H1 (cell line): Measurements from ENCODE around the gene TMED4. TPM values are rescaled to one million over a fixed set of nuclear protein-coding genes. Genes with fewer than 3 reads are reported as not detected.
A peak's percentile ranks its signal among the peaks of the same experiment; 100 is the strongest.

Experiments used
- CTCF ChIA-PET: fragments of 300-600 bp; sonication (Branson Sonifier 250); formaldehyde crosslinking; loops from one replicate; lab custom pipeline; 2021; ENCODE audit not compliant: partially characterized antibody; lab: Charles Lee
- POLR2A ChIA-PET: fragments of 300-600 bp; sonication (Branson Sonifier 250); formaldehyde crosslinking; loops from one replicate; lab custom pipeline; 2021; ENCODE audit warnings: inconsistent platforms; ENCODE audit not compliant: partially characterized antibody; lab: Charles Lee
- DNase-seq, 2 experiments: peaks; one replicate each; pipeline versions ENCODE4 v3.0.0 to v3.0.0-alpha.2; 2010 to 2022; ENCODE audit warnings: low spot score in 2 of 2, low read depth in 1 of 2, mixed read lengths in 1 of 2
- FAIRE-seq: peaks from 2 replicates; lab custom pipeline; 2011; peaks lifted over from hg19 to GRCh38; lab: Jason Lieb, UNC
- H2AFZ ChIP-seq: 2 replicates; pipeline ENCODE4 v1.8.1; 2012; ENCODE audit warnings: low read length, inconsistent platforms
- H2AK5ac ChIP-seq: 2 replicates; pipeline ENCODE4 v1.6.1; 2013; ENCODE audit warnings: low read depth, low read length
- H2BK120ac ChIP-seq: replicated peaks from 2 replicates; pipeline ENCODE3; 2013; ENCODE audit warnings: low read depth, low read length, inconsistent platforms
- H2BK12ac ChIP-seq: 2 replicates; pipeline ENCODE4 v1.6.1; 2013; ENCODE audit warnings: low read depth, low read length
- H2BK15ac ChIP-seq: 2 replicates; pipeline ENCODE4 v1.6.1; 2013; ENCODE audit warnings: low read length
- H2BK20ac ChIP-seq: 2 replicates; pipeline ENCODE4 v1.6.1; 2013; ENCODE audit warnings: low read length
- H2BK5ac ChIP-seq: 2 replicates; pipeline ENCODE4 v1.6.1; 2013; ENCODE audit warnings: low read depth, low read length
- H3K14ac ChIP-seq: 2 replicates; pipeline ENCODE4 v1.6.1; 2013; ENCODE audit warnings: inconsistent platforms; ENCODE audit not compliant: insufficient read length
- H3K18ac ChIP-seq: 2 replicates; pipeline ENCODE4 v1.6.1; 2013; ENCODE audit warnings: low read length; ENCODE audit errors: extremely low read depth
- H3K23ac ChIP-seq: 2 replicates; pipeline ENCODE4 v1.6.1; 2013; ENCODE audit warnings: inconsistent platforms; ENCODE audit not compliant: insufficient read length
- H3K23me2 ChIP-seq: 2 replicates; pipeline ENCODE4 v1.6.1; 2013; ENCODE audit warnings: low read depth, low read length
- H3K27ac ChIP-seq: 2 replicates; pipeline ENCODE4 v1.6.1; 2011; ENCODE audit warnings: low read depth, low read length, inconsistent platforms
- H3K27me3 ChIP-seq, 4 experiments: replicated peaks in 1 of 4; 1 replicate in 1 of 4; 2 replicates in 3 of 4; pipeline versions ENCODE4 v1.6.1 to v1.8.1; 2011 to 2013; ENCODE audit warnings: low read length in 3 of 4, mild to moderate bottlenecking in 3 of 4, inconsistent platforms in 2 of 4, mixed read lengths in 2 of 4, moderate library complexity in 1 of 4; ENCODE audit not compliant: control insufficient read depth in 3 of 4, insufficient read depth in 3 of 4; ENCODE audit errors: extremely low read depth in 1 of 4
- H3K36me3 ChIP-seq, 4 experiments: 2 replicates each; pipeline versions ENCODE4 v1.6.1 to v1.8.1; 2011 to 2013; ENCODE audit warnings: mild to moderate bottlenecking in 4 of 4, low read length in 3 of 4, moderate library complexity in 2 of 4, control low read depth in 1 of 4, inconsistent platforms in 1 of 4; ENCODE audit not compliant: insufficient read depth in 4 of 4, control insufficient read depth in 2 of 4
- H3K4ac ChIP-seq: replicated peaks from 2 replicates; pipeline ENCODE3; 2013; ENCODE audit warnings: low read length, low read depth, mixed read lengths, inconsistent platforms; ENCODE audit not compliant: insufficient read length
- H3K4me1 ChIP-seq, 4 experiments: replicated peaks in 1 of 4; 1 replicate in 1 of 4; 2 replicates in 3 of 4; pipeline versions ENCODE4 v1.6.1 to v1.8.1; 2011 to 2013; ENCODE audit warnings: low read length in 3 of 4, inconsistent platforms in 2 of 4, mixed read lengths in 1 of 4; ENCODE audit not compliant: insufficient read depth in 4 of 4, control insufficient read depth in 3 of 4
- H3K4me2 ChIP-seq, 2 experiments: 2 replicates each; pipeline versions ENCODE4 v1.6.1 to v1.8.1; 2011 to 2013; ENCODE audit warnings: low read depth in 2 of 2, low read length in 2 of 2, control low read depth in 1 of 2, inconsistent platforms in 1 of 2, mild to moderate bottlenecking in 1 of 2; ENCODE audit not compliant: insufficient read depth in 1 of 2
- H3K4me3 ChIP-seq, 4 experiments: fragments of 200-600, 300-600 bp in 1 of 4; sonication (generic), shearing (Covaris generic), sonication (Bioruptor Twin) in 1 of 4; 2 replicates each; pipeline versions ENCODE4 v1.5.1 to v1.8.1; 2011 to 2016; ENCODE audit warnings: low read length in 4 of 4, low read depth in 3 of 4, control low read depth in 2 of 4, inconsistent platforms in 2 of 4, mild to moderate bottlenecking in 2 of 4, mixed read lengths in 1 of 4, moderate library complexity in 1 of 4; ENCODE audit not compliant: insufficient read depth in 2 of 4; ENCODE audit errors: extremely low read depth in 1 of 4
- H3K56ac ChIP-seq: replicated peaks from 2 replicates; pipeline ENCODE3; 2013; ENCODE audit warnings: low read depth, mild to moderate bottlenecking, mixed read lengths, low read length, inconsistent platforms; ENCODE audit not compliant: insufficient read length
- H3K79me1 ChIP-seq: 2 replicates; pipeline ENCODE4 v1.6.1; 2013; ENCODE audit warnings: low read depth, low read length, control low read depth
- H3K79me2 ChIP-seq, 2 experiments: 2 replicates each; pipeline versions ENCODE4 v1.6.1 to v1.8.1; 2012 to 2013; ENCODE audit warnings: low read length in 2 of 2, mild to moderate bottlenecking in 2 of 2, inconsistent platforms in 1 of 2; ENCODE audit not compliant: insufficient read depth in 2 of 2, control insufficient read depth in 1 of 2
- H3K9ac ChIP-seq, 4 experiments: replicated peaks in 1 of 4; 1 replicate in 1 of 4; 2 replicates in 3 of 4; pipeline versions ENCODE4 v1.6.1 to v1.8.1; 2011 to 2013; ENCODE audit warnings: low read depth in 3 of 4, low read length in 3 of 4, control low read depth in 2 of 4, mild to moderate bottlenecking in 2 of 4, moderate library complexity in 2 of 4, inconsistent platforms in 1 of 4; ENCODE audit errors: extremely low read depth in 1 of 4
- H3K9me3 ChIP-seq, 2 experiments: 2 replicates each; pipeline versions ENCODE4 v1.6.1 to v1.8.1; 2012 to 2013; ENCODE audit warnings: mild to moderate bottlenecking in 2 of 2, moderate library complexity in 2 of 2, control low read depth in 1 of 2, inconsistent platforms in 1 of 2, low read depth in 1 of 2, low read length in 1 of 2, mixed read lengths in 1 of 2; ENCODE audit not compliant: insufficient read depth in 2 of 2
- H4K20me1 ChIP-seq, 2 experiments: replicated peaks in 1 of 2; 2 replicates each; pipeline versions ENCODE3 to v1.8.1; 2011 to 2013; ENCODE audit warnings: inconsistent platforms in 2 of 2, low read length in 2 of 2, mild to moderate bottlenecking in 1 of 2; ENCODE audit not compliant: insufficient read depth in 2 of 2, control insufficient read depth in 1 of 2
- H4K5ac ChIP-seq: 2 replicates; pipeline ENCODE4 v1.6.1; 2013; ENCODE audit warnings: low read length, low read depth, mixed read lengths, inconsistent platforms; ENCODE audit not compliant: insufficient read length
- H4K8ac ChIP-seq: 2 replicates; pipeline ENCODE4 v1.8.0; 2013; ENCODE audit warnings: mild to moderate bottlenecking, moderate library complexity, low read length, inconsistent platforms; ENCODE audit not compliant: insufficient read depth; ENCODE audit errors: extremely low read depth
- H4K91ac ChIP-seq: replicated peaks from 2 replicates; pipeline ENCODE3; 2013; ENCODE audit warnings: low read length, mixed read lengths, inconsistent platforms; ENCODE audit not compliant: insufficient read length
- CBX5 ChIP-seq: fragments of 300-800, 300-1000 bp; sonication (generic); IDR thresholded peaks from 2 replicates; pipeline ENCODE4 v1.7.1; 2016; ENCODE audit warnings: antibody characterized with exemption, low read length, low read depth
- CREB1 ChIP-seq: IDR thresholded peaks from 2 replicates; pipeline ENCODE4 v1.6.1; 2012; ENCODE audit warnings: inconsistent platforms
- CTBP2 ChIP-seq: IDR thresholded peaks from 2 replicates; pipeline ENCODE4 v1.7.0; 2011; ENCODE audit warnings: borderline replicate concordance, mild to moderate bottlenecking, moderate library complexity, mixed read lengths, low read length; ENCODE audit not compliant: insufficient read depth, insufficient read length
- NANOG ChIP-seq: IDR thresholded peaks from 2 replicates; pipeline ENCODE4 v1.6.1; 2011; ENCODE audit warnings: low read length, low read depth, mild to moderate bottlenecking, inconsistent platforms; ENCODE audit not compliant: insufficient read depth, poor library complexity, severe bottlenecking
- PHF8 ChIP-seq: fragments of 200-600 bp; sonication (generic); conservative IDR thresholded peaks from 2 replicates; pipeline ENCODE4 v1.7.1; 2012; ENCODE audit warnings: low read depth, mild to moderate bottlenecking, inconsistent platforms, low read length, moderate library complexity
- POU5F1 ChIP-seq: IDR thresholded peaks from 2 replicates; pipeline ENCODE4 v1.6.1; 2011; ENCODE audit warnings: low read depth, mild to moderate bottlenecking, low read length, moderate library complexity
- TBP ChIP-seq: IDR thresholded peaks from 2 replicates; pipeline ENCODE4 v1.6.1; 2011; ENCODE audit warnings: low read depth, low read length, improper control_type of control experiment
- TCF12 ChIP-seq: IDR thresholded peaks from 2 replicates; pipeline ENCODE4 v1.6.1; 2011; ENCODE audit warnings: low read depth, mild to moderate bottlenecking, low read length
- WGBS, 2 experiments: shearing (Covaris generic) in 1 of 2; methylation state at CpG; one replicate each; pipeline versions ENCODE4 v1.1.6 to v1.1.7; 2013 to 2015; ENCODE audit warnings: low lambda C conversion rate in 2 of 2, mixed read lengths in 2 of 2, inconsistent platforms in 1 of 2, low coverage in 1 of 2, missing lambda C conversion rate in 1 of 2; ENCODE audit not compliant: insufficient replicate concordance in 2 of 2, insufficient coverage in 1 of 2, insufficient read length in 1 of 2; ENCODE audit errors: extremely low coverage in 1 of 2, missing lambda C conversion rate in 1 of 2; 5-methylcytosine and 5-hydroxymethylcytosine counted together
- polyA plus RNA-seq, 7 experiments: library from polyadenylated mRNA; depleted of rRNA in 3 of 7; stranded (reverse) in 5 of 7; unstranded in 2 of 7; fragments of >200 nt in 5 of 7; fragments of 200-250 nt in 2 of 7; gene quantifications; 1 replicate in 5 of 7; 2 replicates in 1 of 7; 4 replicates in 1 of 7; pipeline versions ENCODE4 v1.2.1 to v1.2.3, GENCODE V29; 2011 to 2013; ENCODE audit warnings: missing spikeins in 2 of 7, mixed read lengths in 2 of 7
- total RNA-seq: library from RNA; stranded (reverse); fragmentation: NEBNext Ultra II Directional; extraction: Animal tissue kit (Norgen Biotek cat#: 25700); gene quantifications from 2 replicates; pipeline ENCODE4 v1.2.1, GENCODE V29; 2021

TMED4 gene
- total and polyA plus RNA-seq, 2 of the 8 experiments (the other 6 are each of a cell fraction or from before 2014, with no cell fraction given) = 44.9 to 76.7 TPM

- H2BK5ac ChIP-seq = no peak overlapping the region
- H2BK15ac ChIP-seq = no peak overlapping the region
- ChIA-PET CTCF (interaction anchor here (0.6 to 10.0 kb wide), 32 partner anchors 10 to 315 kb away, joined by 3 to 98 read pairs (median 4); partner anchors contain the start of genes NUDCD3 and OGDH), POLR2A (interaction anchor here (1.3 to 1.7 kb wide), 3 partner anchors 31 to 44 kb away, joined by 4 to 5 read pairs (median 4); partner anchors contain the start of genes DDX56 and NUDCD3)
- DNase-seq (no peak), FAIRE-seq (no peak)
- no peak overlapping the region for H2BK12ac ChIP-seq
- no peaks in the 10 kb centered on the region for H3K36me3 ChIP-seq
- no peak overlapping the region for H2AK5ac ChIP-seq
- no peak overlapping the region for H3K27ac ChIP-seq
- no peak overlapping the region for H3K4me3 ChIP-seq
- no peak overlapping the region for H2BK120ac ChIP-seq
- H2BK20ac ChIP-seq = no peak overlapping the region
- no peak overlapping the region for H3K4me2 ChIP-seq
- H4K20me1 ChIP-seq = no peaks in the 10 kb centered on the region
- no peak overlapping the region for H3K56ac ChIP-seq
- no peaks in the 10 kb centered on the region for H3K9me3 ChIP-seq
- peak overlapping the region; percentile 64; the same call in 1 of the 2 replicates for H2AFZ ChIP-seq
- no peak overlapping the region for H3K14ac ChIP-seq
- no peaks in the 10 kb centered on the region for H3K23me2 ChIP-seq
- no peak overlapping the region for H3K23ac ChIP-seq
- no peak overlapping the region for H3K18ac ChIP-seq
- no peaks in the 10 kb centered on the region for H3K79me2 ChIP-seq
- WGBS, 2 experiments = 83% methylated on average over 5 of the region's 5 CpGs; no CpG with 5 or more reads in 1 of the 2 experiments
- H3K79me1 ChIP-seq = no peaks in the 10 kb centered on the region
- H4K8ac ChIP-seq = no peak overlapping the region
- H3K4me1 ChIP-seq = no peaks in the 10 kb centered on the region
- TF ChIP-seq PHF8 (no peak), TCF12 (no peak), CREB1 (no peak), CTBP2 (no peak), TBP (no peak), POU5F1 (no peak), CBX5 (no peak), NANOG (no peak)
- no peak overlapping the region for H3K4ac ChIP-seq
- H3K27me3 ChIP-seq = no peaks in the 10 kb centered on the region
- H4K91ac ChIP-seq = no peak overlapping the region
- H4K5ac ChIP-seq = no peak overlapping the region
- no peak overlapping the region for H3K9ac ChIP-seq
Measured at GRCh38 chr7:44534087-44534486, 47.9 kb downstream of the TMED4 start.
